Parathyroid adenoma (tissue), 2 donors: ENCODE results near the gene MST1.

Experiments used
- H2AFZ ChIP-seq: fragments of 300-600 bp; sonication (generic); one replicate; pipeline ENCODE4 v1.7.0; 2017; ENCODE audit warnings: antibody characterized with exemption, mild to moderate bottlenecking
- H3K27ac ChIP-seq: fragments of 300-600 bp; sonication (generic); one replicate; pipeline ENCODE4 v1.7.0; 2017
- H3K27me3 ChIP-seq: fragments of 300-600 bp; sonication (generic); one replicate; pipeline ENCODE4 v1.7.0; 2017; ENCODE audit warnings: low read length; ENCODE audit not compliant: control insufficient read depth, insufficient read depth
- H3K36me3 ChIP-seq: fragments of 300-600 bp; sonication (generic); one replicate; pipeline ENCODE4 v1.7.0; 2017; ENCODE audit warnings: low read length; ENCODE audit not compliant: control insufficient read depth, insufficient read depth
- H3K4me1 ChIP-seq: fragments of 300-600 bp; sonication (generic); one replicate; pipeline ENCODE4 v1.7.0; 2017; ENCODE audit warnings: control low read depth
- H3K4me2 ChIP-seq: fragments of 300-600 bp; sonication (generic); one replicate; pipeline ENCODE4 v1.7.0; 2017; ENCODE audit warnings: low read length
- H3K4me3 ChIP-seq: fragments of 300-600 bp; sonication (generic); one replicate; pipeline ENCODE4 v1.7.0; 2017; ENCODE audit warnings: low read depth, low read length
- H3K79me2 ChIP-seq: fragments of 300-600 bp; sonication (generic); one replicate; pipeline ENCODE4 v1.7.0; 2017; ENCODE audit warnings: control low read depth
- H3K9ac ChIP-seq: fragments of 300-600 bp; sonication (generic); one replicate; pipeline ENCODE4 v1.7.0; 2017; ENCODE audit warnings: mild to moderate bottlenecking
- H3K9me3 ChIP-seq: fragments of 300-600 bp; sonication (generic); one replicate; pipeline ENCODE4 v1.7.0; 2017; ENCODE audit warnings: low read length; ENCODE audit not compliant: control insufficient read depth
- CTCF ChIP-seq: fragments of 300-600 bp; sonication (generic); IDR thresholded peaks from one replicate; pipeline ENCODE4 v1.7.0; 2017; ENCODE audit warnings: antibody characterized with exemption, mild to moderate bottlenecking
- donor health status: primary hyperparathyroidism.

MST1 gene

GRCh38 chr3:49732597-49732996 lies 43.3 kb upstream of the MST1 start:
- Histone ChIP-seq H3K36me3 (no peaks in the 10 kb centered on the region), H3K4me1 (no peaks in the 10 kb centered on the region), H3K79me2 (peaks cover 8% of the 10 kb centered on the region), H3K27me3 (no peaks in the 10 kb centered on the region), H3K9me3 (no peaks in the 10 kb centered on the region), H3K9ac (no peak overlapping the region), H3K27ac (no peak overlapping the region), H2AFZ (no peak overlapping the region), H3K4me3 (no peak overlapping the region), H3K4me2 (no peak overlapping the region)
- TF ChIP-seq CTCF, result no peak

- Histone ChIP-seq H3K9me3 (no peaks in the 10 kb centered on the region), H3K79me2 (peaks cover 6% of the 10 kb centered on the region), H3K27me3 (no peaks in the 10 kb centered on the region), H3K4me3 (no peak overlapping the region), H3K9ac (no peak overlapping the region), H3K4me2 (no peak overlapping the region), H3K27ac (no peak overlapping the region), H2AFZ (no peak overlapping the region), H3K4me1 (no peaks in the 10 kb centered on the region), H3K36me3 (no peaks in the 10 kb centered on the region)
- no peak for TF ChIP-seq CTCF
Measured at GRCh38 chr3:49729966-49730609, 40.8 kb upstream of the MST1 start.

GRCh38 chr3:49727924-49728361 lies 38.7 kb upstream of the MST1 start:
- Histone ChIP-seq H3K79me2 (peaks cover 5% of the 10 kb centered on the region), H3K4me2 (no peak overlapping the region), H3K9me3 (no peaks in the 10 kb centered on the region), H2AFZ (no peak overlapping the region), H3K36me3 (no peaks in the 10 kb centered on the region), H3K4me3 (no peak overlapping the region), H3K27me3 (no peaks in the 10 kb centered on the region), H3K27ac (no peak overlapping the region), H3K4me1 (peaks cover 7% of the 10 kb centered on the region), H3K9ac (no peak overlapping the region)
- no peak for TF ChIP-seq CTCF

- H3K9ac ChIP-seq, result no peak overlapping the region
- no peaks in the 10 kb centered on the region for H3K27me3 ChIP-seq
- H3K79me2 ChIP-seq, result peaks cover 3% of the 10 kb centered on the region
- H3K27ac ChIP-seq, result no peak overlapping the region
- H3K36me3 ChIP-seq, result no peaks in the 10 kb centered on the region
- H3K9me3 ChIP-seq, result no peaks in the 10 kb centered on the region
- H3K4me2 ChIP-seq, result no peak overlapping the region
- H3K4me3 ChIP-seq, result no peak overlapping the region
- no peak overlapping the region for H2AFZ ChIP-seq
- H3K4me1 ChIP-seq, result peaks cover 11% of the 10 kb centered on the region
- TF ChIP-seq CTCF, result no peak
Measured at GRCh38 chr3:49727154-49727923, 38.1 kb upstream of the MST1 start.
